LNCaP clone FGC (cell line): ENCODE results near the gene CPLX1.
"Not testable (repeated sequence)": the region's sequence is repeated elsewhere in the genome, so short reads cannot be mapped to it uniquely, and the experiment has no call there.

ENCODE experiments used
- DNase-seq: peaks from one replicate; pipeline ENCODE4 v3.0.0-alpha.2; 2011; ENCODE audit warnings: low read depth
- H3K4me3 ChIP-seq: 2 replicates; pipeline ENCODE4 v1.5.1; 2011; ENCODE audit warnings: mild to moderate bottlenecking, low read depth, low read length, control low read depth
- CTCF ChIP-seq: IDR thresholded peaks from 2 replicates; pipeline ENCODE4 v1.5.1; 2012; ENCODE audit warnings: mild to moderate bottlenecking; ENCODE audit not compliant: control insufficient read depth, insufficient read depth; ENCODE audit errors: extremely low read depth

Gene CPLX1

GRCh38 chr4:761739-762138, 64.2 kb downstream of the CPLX1 start:
- DNase-seq, result no peak
- no peak overlapping the region for H3K4me3 ChIP-seq
- TF ChIP-seq CTCF, result no peak

GRCh38 chr4:761086-761485, 64.8 kb downstream of the CPLX1 start:
- TF ChIP-seq CTCF, result no peak
- no peak for DNase-seq
- H3K4me3 ChIP-seq, result no peak overlapping the region

DNA sequence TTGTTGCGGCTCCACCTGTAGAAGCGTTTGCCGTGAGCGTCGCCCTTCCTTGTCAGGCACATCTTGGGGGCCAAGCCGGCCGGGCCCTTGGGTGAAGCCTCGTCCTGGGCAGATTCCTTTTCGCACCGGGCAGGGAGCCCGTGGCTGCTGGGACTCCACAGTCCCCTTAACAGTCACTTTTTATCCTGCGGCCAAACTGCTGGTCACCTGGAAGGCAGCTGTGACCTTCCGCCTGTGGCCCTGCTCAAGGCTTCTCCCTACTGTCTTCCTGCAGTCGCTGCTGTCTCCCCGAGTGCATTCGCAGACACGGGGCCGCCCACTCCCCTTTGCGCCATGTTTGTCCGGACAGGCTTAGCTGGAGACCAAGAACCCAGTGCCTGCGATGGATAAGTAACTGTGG, 65.3 kb downstream of the CPLX1 start:
- no peak overlapping the region for H3K4me3 ChIP-seq
- no peak for DNase-seq
- TF ChIP-seq CTCF, result no peak

GRCh38 chr4:759810-760209, 66.1 kb downstream of the CPLX1 start:
- H3K4me3 ChIP-seq, DNase-seq: not testable (repeated sequence)

GRCh38 chr4:757111-757510, 68.8 kb downstream of the CPLX1 start:
- no peak for DNase-seq
- no peak for TF ChIP-seq CTCF
- H3K4me3 ChIP-seq, result no peak overlapping the region

DNA sequence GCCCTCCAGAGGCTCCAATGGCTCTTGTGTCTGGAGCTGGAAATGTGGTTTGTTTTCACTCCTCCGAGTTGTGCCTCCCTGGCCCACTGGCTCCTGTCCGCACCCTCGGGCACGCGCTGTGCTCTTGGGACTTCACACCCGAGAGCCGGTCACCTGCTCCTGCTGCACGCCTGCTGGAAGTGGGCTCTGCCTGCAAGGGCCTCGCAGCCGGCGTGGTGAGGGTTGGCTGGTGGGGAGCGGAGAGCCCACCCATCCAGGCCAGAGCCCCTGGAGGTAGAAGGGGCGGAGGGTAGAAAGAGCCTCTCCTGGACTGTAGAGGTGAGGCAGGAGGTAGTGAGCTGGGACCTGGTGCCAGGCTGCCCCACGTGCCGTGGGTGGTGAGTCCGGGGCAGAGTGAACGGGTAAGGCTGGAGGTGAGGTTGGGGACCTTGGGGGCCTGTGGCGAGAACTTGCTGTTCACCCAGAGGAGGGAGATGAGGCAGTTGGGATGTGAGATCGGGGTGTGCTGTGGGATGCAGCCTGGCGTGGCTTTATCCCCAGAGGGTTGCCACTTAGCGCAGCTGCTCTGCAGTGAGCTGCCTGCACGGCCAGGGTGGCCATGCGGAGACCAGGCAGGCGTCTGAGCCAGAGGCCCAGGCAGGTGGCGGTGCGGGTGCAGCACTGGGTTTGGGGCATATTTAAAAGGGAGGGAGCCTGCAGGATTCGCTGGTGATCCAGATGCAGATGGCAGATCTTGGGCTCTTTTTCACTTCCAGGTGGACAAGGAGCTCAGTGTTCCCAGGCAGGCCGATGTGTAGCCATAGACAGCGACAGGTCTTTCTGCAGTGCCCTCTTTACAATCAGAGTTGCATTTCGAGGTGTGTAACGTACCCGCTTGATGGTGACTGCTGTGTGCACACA, 71.5 kb downstream of the CPLX1 start:
- H3K4me3 ChIP-seq, result no peak overlapping the region
- DNase-seq, result no peak
- TF ChIP-seq CTCF, result no peak

GRCh38 chr4:753186-753585, 72.7 kb downstream of the CPLX1 start:
- DNase-seq, H3K4me3 ChIP-seq: not testable (repeated sequence)

GRCh38 chr4:752196-752861, 73.6 kb downstream of the CPLX1 start:
- TF ChIP-seq CTCF, result no peak
- H3K4me3 ChIP-seq, result no peak overlapping the region
- DNase-seq, result no peak
